ENCODE data around the gene SCIN. TPM values are rescaled to one million over a fixed set of nuclear protein-coding genes. Genes with fewer than 3 reads are reported as not detected.
"Not testable (repeated sequence)": the region's sequence is repeated elsewhere in the genome, so short reads cannot be mapped to it uniquely, and the experiment has no call there.

The SCIN gene
- polyA plus RNA-seq, 3 donors from 2014 or later: not detected

- H3K27me3 Mint-ChIP-seq (ENCODE audit: low read depth in 3 of 3): peaks cover 11 to 22% (median 19%) of the 10 kb centered on the region in 3 donors
- H3K27ac Mint-ChIP-seq: peak overlapping the region; percentile 89 to 99 (median 98)
- H3K9me3 Mint-ChIP-seq: no peaks in the 10 kb centered on the region
- peaks cover 22 to 27% of the 10 kb centered on the region in 2 donors for H3K4me1 Mint-ChIP-seq
- peak overlapping the region; percentile 75 to 100 (median 92) for H3K4me3 Mint-ChIP-seq
- H3K36me3 Mint-ChIP-seq: no peaks in the 10 kb centered on the region
- DNase-seq: peak; percentile 40 to 61 (median 57)
Measured at GRCh38 chr7:12685550-12685949, 115.0 kb downstream of the SCIN start.

GRCh38 chr7:12686234-12686890, 115.8 kb downstream of the SCIN start:
- H3K36me3 Mint-ChIP-seq: no peaks in the 10 kb centered on the region
- peak overlapping the region; percentile 91 to 100 (median 95) for H3K4me3 Mint-ChIP-seq
- peaks cover 22 to 27% of the 10 kb centered on the region in 2 donors for H3K4me1 Mint-ChIP-seq
- peak overlapping the region; percentile 90 to 99 (median 98) for H3K27ac Mint-ChIP-seq
- peaks cover 11 to 22% (median 19%) of the 10 kb centered on the region in 3 donors for H3K27me3 Mint-ChIP-seq (ENCODE audit: low read depth in 3 of 3)
- H3K9me3 Mint-ChIP-seq: no peaks in the 10 kb centered on the region
- peak; percentile 97 to 98 (median 98) for DNase-seq

DNA sequence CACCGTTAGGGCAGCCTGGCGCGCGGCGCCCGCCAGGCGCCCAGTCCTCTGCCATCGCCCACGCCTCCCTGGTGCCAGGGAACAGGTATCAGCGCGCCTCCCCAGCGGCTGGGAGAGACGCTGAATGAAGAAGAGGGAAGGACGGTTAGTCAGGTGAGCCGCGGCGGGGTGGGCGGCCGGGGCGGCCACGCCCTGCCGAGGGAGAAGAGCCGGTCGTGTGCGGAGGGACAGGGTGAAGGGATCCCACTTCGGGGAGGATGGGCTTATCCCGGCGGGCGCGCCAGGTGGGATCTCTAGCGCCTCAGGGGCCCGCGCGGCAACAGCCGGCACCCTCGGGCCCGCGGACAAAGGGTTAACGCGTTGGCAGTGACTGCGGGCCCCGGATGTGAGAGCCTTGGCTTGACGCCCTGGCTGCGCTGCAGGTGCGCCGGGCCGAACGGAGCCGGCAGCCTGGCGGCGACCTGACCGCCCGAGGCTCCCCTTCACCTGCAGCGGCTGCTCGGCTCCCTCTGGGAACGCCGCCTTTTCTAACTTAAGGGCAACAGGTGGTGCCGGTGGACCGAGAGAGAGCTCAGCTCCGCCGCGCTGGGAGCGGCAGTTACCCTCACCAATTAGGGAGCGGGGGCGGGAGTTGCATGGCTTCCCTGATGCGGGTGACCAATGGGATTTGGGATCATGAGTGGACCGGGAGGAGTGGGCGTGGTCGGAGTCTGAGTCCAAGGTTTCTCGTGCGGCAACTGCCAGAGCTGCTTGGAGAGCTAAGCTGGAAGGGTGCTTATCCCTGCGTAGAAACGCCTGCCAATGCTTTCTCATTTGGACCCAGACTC, 116.6 kb downstream of the SCIN start, which contains the start of gene ARL4A:
Gene ARL4A (plus strand): TSS at position 743 of the 827 bp plus-strand sequence. CDS start 622 bp downstream, outside the sequence.
- Mint-ChIP-seq H3K4me1 (peaks cover 22 to 27% of the 10 kb centered on the region in 2 donors), H3K27me3 (ENCODE audit: low read depth in 3 of 3) (peaks cover 11 to 22% (median 19%) of the 10 kb centered on the region in 3 donors), H3K4me3 (peak within 1 kb of the TSS; percentile 91 to 100 (median 95)), H3K36me3 (no peaks in the 10 kb centered on the region), H3K27ac (peak within 1 kb of the TSS; percentile 90 to 99 (median 98)), H3K9me3 (no peaks in the 10 kb centered on the region)
- DNase-seq: peak; percentile 80 to 85 (median 84)

GRCh38 chr7:12687718-12688171, 117.2 kb downstream of the SCIN start:
- peaks cover 22 to 28% of the 10 kb centered on the region in 2 donors for H3K4me1 Mint-ChIP-seq

DNA sequence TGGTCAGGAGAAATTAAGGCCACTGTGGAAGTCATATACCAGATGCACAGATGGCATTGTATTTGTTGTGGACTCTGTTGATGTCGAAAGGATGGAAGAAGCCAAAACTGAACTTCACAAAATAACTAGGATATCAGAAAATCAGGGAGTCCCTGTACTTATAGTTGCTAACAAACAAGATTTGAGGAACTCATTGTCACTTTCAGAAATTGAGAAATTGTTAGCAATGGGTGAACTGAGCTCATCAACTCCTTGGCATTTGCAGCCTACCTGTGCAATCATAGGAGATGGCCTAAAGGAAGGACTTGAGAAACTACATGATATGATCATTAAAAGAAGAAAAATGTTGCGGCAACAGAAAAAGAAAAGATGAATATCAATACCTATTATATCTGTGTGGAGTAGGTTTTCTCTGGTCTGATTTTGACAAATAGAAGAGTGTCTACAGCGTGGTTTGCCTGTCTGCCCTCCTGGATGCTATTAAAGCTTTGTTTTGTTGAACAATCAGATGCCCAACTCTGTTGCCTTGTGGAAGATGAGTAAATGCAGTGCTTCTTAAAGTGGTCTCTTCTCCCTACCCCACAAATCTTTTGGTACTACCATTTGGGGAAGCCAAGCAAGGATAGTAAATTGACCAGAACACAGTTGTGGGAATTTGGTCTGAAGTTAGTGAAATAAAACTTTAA, 118.1 kb downstream of the SCIN start:
- Mint-ChIP-seq H3K27me3 (ENCODE audit: low read depth in 3 of 3) (peaks cover 11 to 22% (median 19%) of the 10 kb centered on the region in 3 donors), H3K27ac (peak overlapping the region in 3 of 6 donors; percentile 12 to 98 (median 35)), H3K4me3 (peak overlapping the region in 3 of 5 donors; percentile 91 to 95 (median 92)), H3K4me1 (peaks cover 22 to 33% of the 10 kb centered on the region in 2 donors)
- H3K9me3 Mint-ChIP-seq, H3K36me3 Mint-ChIP-seq, DNase-seq: not testable (repeated sequence)

More at GRCh38 chr7:12687718-12688171, 117.2 kb downstream of the SCIN start:
- H3K27me3 Mint-ChIP-seq (ENCODE audit: low read depth in 3 of 3): peaks cover 11 to 22% (median 19%) of the 10 kb centered on the region in 3 donors
- DNase-seq: no peak
- peak overlapping the region; percentile 82 to 98 (median 92) for H3K27ac Mint-ChIP-seq
- H3K4me3 Mint-ChIP-seq: peak overlapping the region; percentile 91 to 100 (median 95)
- H3K36me3 Mint-ChIP-seq: no peaks in the 10 kb centered on the region
- no peaks in the 10 kb centered on the region for H3K9me3 Mint-ChIP-seq

GRCh38 chr7:12689451-12689850, 118.9 kb downstream of the SCIN start:
- no peak for DNase-seq
- Mint-ChIP-seq H3K27ac (peak overlapping the region in 2 of 6 donors; percentile 2 to 98), H3K27me3 (ENCODE audit: low read depth in 3 of 3) (peaks cover 11 to 22% (median 19%) of the 10 kb centered on the region in 3 donors), H3K36me3 (no peaks in the 10 kb centered on the region), H3K4me3 (no peak overlapping the region), H3K4me1 (peaks cover 22 to 33% of the 10 kb centered on the region in 2 donors), H3K9me3 (no peaks in the 10 kb centered on the region)

GRCh38 chr7:12690041-12690878, 119.7 kb downstream of the SCIN start:
- H3K36me3 Mint-ChIP-seq: no peaks in the 10 kb centered on the region
- peaks cover 11 to 22% (median 19%) of the 10 kb centered on the region in 3 donors for H3K27me3 Mint-ChIP-seq (ENCODE audit: low read depth in 3 of 3)
- DNase-seq: no peak
- H3K27ac Mint-ChIP-seq: no peak overlapping the region
- H3K4me1 Mint-ChIP-seq: peaks cover 22 to 30% of the 10 kb centered on the region in 2 donors
- H3K9me3 Mint-ChIP-seq: no peaks in the 10 kb centered on the region
- no peak overlapping the region for H3K4me3 Mint-ChIP-seq

GRCh38 chr7:12691388-12691787, 120.9 kb downstream of the SCIN start:
- peaks cover 8 to 15% (median 10%) of the 10 kb centered on the region in 3 donors for H3K27me3 Mint-ChIP-seq (ENCODE audit: low read depth in 3 of 3)
- not testable (repeated sequence) for H3K9me3 Mint-ChIP-seq, DNase-seq, H3K27ac Mint-ChIP-seq, H3K36me3 Mint-ChIP-seq, H3K4me3 Mint-ChIP-seq
- peaks cover 13 to 19% of the 10 kb centered on the region in 2 donors for H3K4me1 Mint-ChIP-seq

- Mint-ChIP-seq H3K4me3 (no peak overlapping the region), H3K4me1 (peaks cover 13 to 18% of the 10 kb centered on the region in 2 donors), H3K27ac (no peak overlapping the region), H3K36me3 (no peaks in the 10 kb centered on the region), H3K9me3 (no peaks in the 10 kb centered on the region), H3K27me3 (ENCODE audit: low read depth in 3 of 3) (peaks cover 4 to 9% (median 4%) of the 10 kb centered on the region in 3 donors)
- no peak for DNase-seq
Measured at GRCh38 chr7:12692035-12692434, 121.5 kb downstream of the SCIN start.

GRCh38 chr7:12692479-12693259, 122.1 kb downstream of the SCIN start:
- Mint-ChIP-seq H3K4me3 (no peak overlapping the region), H3K9me3 (no peaks in the 10 kb centered on the region), H3K27ac (peak overlapping the region in 1 of 6 donors; percentile 38), H3K27me3 (ENCODE audit: low read depth in 3 of 3) (peaks cover 0 to 2% (median 0%) of the 10 kb centered on the region in 3 donors), H3K4me1 (peaks cover 8 to 13% of the 10 kb centered on the region in 2 donors), H3K36me3 (no peaks in the 10 kb centered on the region)
- no peak for DNase-seq

DNA sequence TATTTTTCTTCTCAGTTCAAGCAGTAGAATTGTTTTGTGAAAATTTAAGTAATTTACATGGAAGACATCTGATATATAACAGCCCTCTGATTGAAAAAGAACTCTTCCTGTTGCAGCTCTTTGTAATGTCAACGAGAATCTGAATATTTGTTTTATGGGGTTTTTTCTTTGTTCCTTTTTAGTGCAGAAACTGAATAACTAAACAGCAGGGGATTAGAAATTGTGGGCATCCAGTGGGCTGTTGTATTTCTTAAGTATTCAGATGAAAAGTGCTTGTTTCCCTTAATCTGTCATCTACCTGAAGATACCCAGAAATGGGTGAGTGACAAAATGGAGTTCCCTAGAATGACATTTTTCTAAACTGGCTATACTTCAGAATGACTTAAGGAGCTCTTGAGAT, 124.3 kb downstream of the SCIN start:
- Mint-ChIP-seq H3K27ac (peak overlapping the region in 1 of 6 donors; percentile 46), H3K9me3 (no peaks in the 10 kb centered on the region), H3K4me3 (no peak overlapping the region), H3K4me1 (peaks cover 0 to 6% of the 10 kb centered on the region in 2 donors), H3K36me3 (no peaks in the 10 kb centered on the region), H3K27me3 (ENCODE audit: low read depth in 3 of 3) (no peaks in the 10 kb centered on the region)
- no peak for DNase-seq

- Mint-ChIP-seq H3K36me3 (no peaks in the 10 kb centered on the region), H3K9me3 (no peaks in the 10 kb centered on the region), H3K27me3 (ENCODE audit: low read depth in 3 of 3) (no peaks in the 10 kb centered on the region), H3K4me1 (peaks cover 0 to 6% of the 10 kb centered on the region in 2 donors), H3K27ac (no peak overlapping the region), H3K4me3 (no peak overlapping the region)
- DNase-seq: no peak
Measured at GRCh38 chr7:12695965-12696364, 125.4 kb downstream of the SCIN start.

Data from immature natural killer cell (primary cell).